Astrocyte (in vitro differentiated cells and primary cell): ENCODE data around the gene C16orf86.

Experiments
- EZH2 ChIP-seq: IDR thresholded peaks from 2 replicates; pipeline ENCODE4 v1.6.1; 2012; ENCODE audit warnings: mild to moderate bottlenecking, low read length, inconsistent platforms; ENCODE audit not compliant: insufficient read depth
- TF ChIP-seq, protein P1 (sequence below): IDR thresholded peaks from 2 replicates; pipeline ENCODE4 v1.5.1; 2011; ENCODE audit warnings: low read depth, mild to moderate bottlenecking, inconsistent platforms, low read length, moderate library complexity; ENCODE audit not compliant: insufficient read depth

GRCh38 chr16:67713647-67714273 is 47.1 kb downstream of the C16orf86 start:
- TF ChIP-seq, protein P1, sequence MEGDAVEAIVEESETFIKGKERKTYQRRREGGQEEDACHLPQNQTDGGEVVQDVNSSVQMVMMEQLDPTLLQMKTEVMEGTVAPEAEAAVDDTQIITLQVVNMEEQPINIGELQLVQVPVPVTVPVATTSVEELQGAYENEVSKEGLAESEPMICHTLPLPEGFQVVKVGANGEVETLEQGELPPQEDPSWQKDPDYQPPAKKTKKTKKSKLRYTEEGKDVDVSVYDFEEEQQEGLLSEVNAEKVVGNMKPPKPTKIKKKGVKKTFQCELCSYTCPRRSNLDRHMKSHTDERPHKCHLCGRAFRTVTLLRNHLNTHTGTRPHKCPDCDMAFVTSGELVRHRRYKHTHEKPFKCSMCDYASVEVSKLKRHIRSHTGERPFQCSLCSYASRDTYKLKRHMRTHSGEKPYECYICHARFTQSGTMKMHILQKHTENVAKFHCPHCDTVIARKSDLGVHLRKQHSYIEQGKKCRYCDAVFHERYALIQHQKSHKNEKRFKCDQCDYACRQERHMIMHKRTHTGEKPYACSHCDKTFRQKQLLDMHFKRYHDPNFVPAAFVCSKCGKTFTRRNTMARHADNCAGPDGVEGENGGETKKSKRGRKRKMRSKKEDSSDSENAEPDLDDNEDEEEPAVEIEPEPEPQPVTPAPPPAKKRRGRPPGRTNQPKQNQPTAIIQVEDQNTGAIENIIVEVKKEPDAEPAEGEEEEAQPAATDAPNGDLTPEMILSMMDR, result no peak
- no peak for TF ChIP-seq EZH2
